OCI-LY3 (cell line): ENCODE measurements around the gene CHST10.

Experiments
- CTCF ChIP-seq: fragments of 200-600, 300-600 bp; sonication (generic); IDR thresholded peaks from 2 replicates; pipeline ENCODE4 v1.5.1; 2014; ENCODE audit warnings: antibody characterized with exemption, low read length, low read depth
- EZH2phosphoT487 ChIP-seq: fragments of 200-600 bp; shearing (Covaris generic); IDR thresholded peaks from 2 replicates; pipeline ENCODE4 v1.6.1; 2018; ENCODE audit warnings: antibody characterized with exemption, mixed run types, low read depth

- no peak for TF ChIP-seq CTCF
- TF ChIP-seq EZH2phosphoT487: no peak
These were observed 8.0 kb downstream of the CHST10 start for GRCh38 chr2:100409461-100409860.
